Measurements from ENCODE around the gene SEPTIN12.
A peak's percentile ranks its signal among the peaks of the same experiment; 100 is the strongest.
"Not testable (repeated sequence)": the region's sequence is repeated elsewhere in the genome, so short reads cannot be mapped to it uniquely, and the experiment has no call there.

Gene SEPTIN12

GRCh38 chr16:4801962-4802658 lies 14.0 kb upstream of the SEPTIN12 start, which contains the start of gene ROGDI:
TSS of gene ROGDI (minus strand) at chr16:4802633. CDS start at chr16:4802571, 62 bp downstream.
- peak; percentile 1 for DNase-seq

DNA sequence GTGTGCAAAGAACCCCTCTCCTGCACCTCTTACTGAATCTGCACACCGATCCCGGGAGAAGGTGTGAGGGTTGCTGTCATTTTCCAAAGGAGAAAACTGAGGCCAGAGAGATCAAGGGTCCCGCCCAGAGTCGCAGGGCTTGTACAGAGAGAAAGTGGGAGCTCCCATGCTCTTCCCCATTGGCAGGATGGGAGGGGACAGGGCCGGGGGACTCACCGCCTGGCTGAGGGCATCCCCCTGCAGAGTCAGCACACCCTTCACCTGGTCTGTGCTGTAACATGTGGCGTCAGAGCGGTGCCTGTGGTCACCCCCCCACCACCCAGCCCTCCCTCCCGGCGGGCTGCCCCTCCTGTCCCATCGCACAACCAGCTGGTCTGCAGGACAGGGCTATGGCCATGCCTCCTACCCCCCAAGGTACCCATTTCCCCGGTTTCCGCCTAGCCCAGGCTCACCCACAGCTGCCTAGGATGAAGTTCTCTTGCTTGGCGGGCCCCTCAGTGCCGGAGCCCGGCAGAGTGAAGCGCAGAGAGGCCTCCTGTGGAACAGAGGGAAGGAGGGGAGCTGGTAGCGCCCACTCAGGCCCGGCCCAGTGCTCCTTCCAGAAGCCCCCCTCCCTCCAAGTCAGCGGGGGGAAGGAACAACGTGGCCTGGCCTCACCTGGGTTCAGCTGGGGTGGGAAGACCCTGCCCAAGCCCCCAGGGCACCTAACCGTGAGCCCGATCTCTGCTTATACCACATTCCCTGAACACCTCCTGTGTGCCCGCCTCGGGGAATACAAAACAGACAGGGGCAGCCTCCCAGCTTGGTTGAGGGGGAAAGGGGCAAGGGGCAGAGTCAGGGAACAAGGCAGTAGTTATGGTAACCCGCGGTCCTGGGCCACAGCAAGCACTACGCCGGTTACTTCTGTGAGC lies 13.2 kb upstream of the SEPTIN12 start:
- DNase-seq, result no peak

DNA sequence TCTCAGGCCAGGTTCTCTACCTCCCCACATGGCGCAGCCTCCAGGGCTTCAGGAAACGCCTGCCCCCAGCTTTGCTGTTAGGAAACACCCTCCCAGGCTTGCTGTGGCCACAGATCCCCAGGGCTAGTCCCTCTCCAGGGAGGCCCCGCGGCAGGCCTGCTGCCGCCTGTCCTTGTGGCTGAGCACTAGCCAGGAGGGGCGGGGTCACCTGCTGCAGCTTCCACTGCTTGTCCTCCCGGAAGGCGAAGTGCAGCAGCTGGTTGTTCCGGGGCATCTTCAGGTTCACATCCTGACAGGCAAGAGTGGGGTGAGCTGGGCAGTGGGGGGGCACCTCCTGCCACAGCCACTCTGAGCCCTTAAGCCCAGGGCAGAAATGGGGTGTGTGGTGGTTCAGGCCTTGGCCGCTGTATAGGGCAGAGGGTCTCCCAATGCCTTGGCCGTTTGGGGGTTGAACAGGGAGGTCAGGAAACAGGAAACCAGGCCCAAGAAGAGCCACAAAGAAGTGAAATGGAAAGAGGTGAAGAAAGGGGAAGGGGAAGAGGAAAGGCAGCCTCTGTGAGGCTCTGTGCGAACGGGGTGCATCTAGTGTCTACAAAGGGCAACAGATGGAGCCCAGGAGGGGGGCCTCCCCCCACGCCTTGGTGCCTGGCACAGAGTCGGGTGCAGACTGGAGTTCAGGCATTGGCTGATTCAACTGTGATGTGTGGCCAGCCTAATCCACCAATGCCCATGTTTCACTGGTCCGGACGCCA lies 12.3 kb upstream of the SEPTIN12 start:
- DNase-seq, result peak; percentile 31

GRCh38 chr16:4799171-4799855 lies 11.2 kb upstream of the SEPTIN12 start:
- no peak for DNase-seq

GRCh38 chr16:4798456-4798855 lies 10.3 kb upstream of the SEPTIN12 start:
- no peak for DNase-seq

DNA sequence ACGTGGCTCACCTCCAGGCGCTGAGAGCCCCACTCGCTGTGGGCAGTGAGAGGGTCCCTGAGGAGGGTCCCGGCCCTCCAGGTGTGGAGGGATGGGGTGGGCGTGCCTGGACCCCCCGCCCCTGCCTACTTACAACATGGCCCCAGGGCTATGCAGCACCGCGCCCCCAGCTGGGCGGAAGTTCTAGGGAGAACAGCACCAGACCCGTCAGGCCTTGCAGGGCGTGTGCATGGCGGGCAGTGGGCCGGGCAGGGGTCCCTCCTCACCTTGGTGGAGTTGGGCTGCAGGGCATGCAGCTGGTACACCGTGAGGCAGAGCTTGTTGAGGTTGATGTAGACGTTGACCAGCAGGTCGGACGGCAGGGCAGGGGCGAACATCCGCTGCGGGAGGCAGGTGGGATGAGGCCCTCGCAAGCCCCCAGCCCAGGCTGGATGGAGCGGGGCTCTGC lies 9.7 kb upstream of the SEPTIN12 start:
- no peak for DNase-seq

DNA sequence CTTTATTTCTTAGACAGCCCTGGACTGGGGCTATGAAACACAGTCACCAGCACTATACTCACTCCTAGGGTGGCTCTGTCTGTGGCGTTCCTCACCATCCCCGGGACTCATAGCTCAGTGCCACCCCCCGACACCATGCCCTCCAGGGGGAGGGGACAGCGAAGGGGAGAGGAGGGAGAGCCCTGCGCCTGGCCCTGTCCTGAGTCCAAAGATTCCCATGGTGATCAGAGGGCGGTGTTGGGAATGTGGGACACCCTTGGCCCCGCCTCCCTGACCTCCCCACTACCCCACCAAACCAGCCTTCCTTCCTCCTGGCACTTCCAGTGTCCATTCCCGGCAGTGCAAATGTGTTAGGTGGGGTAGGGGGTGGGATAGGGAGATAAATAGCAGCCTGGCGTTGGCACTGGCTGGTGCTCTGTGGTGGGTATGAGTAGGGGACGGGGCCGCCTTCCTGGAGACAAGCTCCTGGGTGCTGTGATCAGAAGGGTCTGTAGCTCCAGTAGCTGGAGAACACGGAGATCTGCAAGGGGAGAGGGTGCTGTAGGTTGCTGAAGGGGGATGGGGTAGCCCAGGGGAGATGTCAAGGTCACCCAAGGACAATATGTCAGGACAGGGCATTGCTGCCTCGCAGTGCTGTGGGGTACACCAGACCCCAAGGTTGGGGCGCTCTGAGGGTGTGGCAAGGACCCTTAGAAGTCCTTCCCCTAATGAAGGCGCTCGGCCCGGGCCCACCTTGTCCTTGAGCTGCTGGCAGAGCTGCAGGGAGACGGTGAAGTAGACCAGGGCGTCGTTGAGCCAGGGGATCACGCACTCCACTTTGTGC lies 9.0 kb upstream of the SEPTIN12 start:
- DNase-seq, result no peak

DNA sequence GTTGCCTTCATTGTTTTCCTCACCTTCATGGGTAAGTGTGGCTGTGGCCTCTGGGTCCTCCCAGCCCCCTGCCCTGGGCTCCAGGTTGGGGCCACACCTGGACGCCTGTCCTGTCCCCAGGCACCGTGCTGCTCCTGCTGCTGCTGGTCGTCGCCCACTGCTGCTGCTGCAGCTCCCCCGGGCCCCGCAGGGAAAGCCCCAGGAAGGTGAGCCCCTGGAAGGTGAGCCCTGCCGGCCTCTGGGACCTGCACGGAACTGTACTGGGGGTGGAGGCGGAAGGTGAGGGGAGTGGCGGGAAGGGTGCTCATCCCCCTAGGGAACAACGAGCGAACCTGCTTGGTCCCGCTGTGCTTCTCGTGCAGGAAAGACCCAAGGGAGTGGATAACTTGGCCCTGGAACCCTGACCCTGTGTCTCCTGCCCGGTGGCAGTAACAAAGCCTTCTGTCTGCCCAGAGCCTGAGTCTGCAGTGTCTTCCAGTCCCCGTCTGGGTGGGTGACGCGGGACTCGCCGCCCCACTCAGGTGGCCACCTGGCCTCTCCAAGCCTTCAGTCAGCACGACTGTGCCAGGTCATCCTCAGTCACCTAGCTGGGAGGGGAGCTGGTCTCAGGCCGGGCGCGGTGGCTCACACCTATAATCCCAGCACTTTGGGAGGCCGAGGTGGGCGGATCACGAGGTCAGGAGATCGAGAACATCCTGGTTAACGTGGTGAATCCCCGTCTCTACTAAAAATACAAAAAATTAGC lies 7.9 kb upstream of the SEPTIN12 start:
- no peak for DNase-seq

- no peak for DNase-seq
Measured at GRCh38 chr16:4795181-4795827, 7.2 kb upstream of the SEPTIN12 start, which contains the start of gene SMIM22. TSS of gene SMIM22 (plus strand) at chr16:4795369. CDS start at chr16:4795735, 366 bp downstream.

DNA sequence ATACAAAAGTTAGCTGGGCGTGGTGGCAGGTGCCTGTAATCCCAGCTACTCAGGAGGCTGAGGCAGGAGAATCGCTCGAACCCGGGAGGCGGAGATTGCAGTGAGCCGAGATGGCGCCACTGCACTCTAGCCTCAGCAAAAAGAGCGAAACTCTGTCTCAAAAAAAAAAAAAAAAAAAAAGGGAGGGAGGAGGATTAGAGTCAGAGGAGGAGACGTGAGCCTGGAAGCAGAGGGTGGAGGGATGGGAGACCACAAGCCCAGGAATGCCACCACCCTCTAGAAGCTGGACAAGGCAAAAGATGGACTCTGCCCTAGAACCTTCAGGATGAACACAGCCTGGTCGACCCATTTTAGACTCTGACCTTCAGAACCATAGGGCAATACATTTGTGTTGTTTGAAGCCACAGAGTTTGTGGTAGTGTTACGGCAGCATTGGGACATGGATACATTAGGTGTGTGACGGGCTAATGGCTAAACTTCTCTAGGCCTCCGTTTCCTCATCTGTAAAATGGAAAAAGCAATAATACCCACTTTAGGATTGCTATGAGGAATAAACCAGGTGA lies 4.9 kb upstream of the SEPTIN12 start:
- no peak for DNase-seq

DNA sequence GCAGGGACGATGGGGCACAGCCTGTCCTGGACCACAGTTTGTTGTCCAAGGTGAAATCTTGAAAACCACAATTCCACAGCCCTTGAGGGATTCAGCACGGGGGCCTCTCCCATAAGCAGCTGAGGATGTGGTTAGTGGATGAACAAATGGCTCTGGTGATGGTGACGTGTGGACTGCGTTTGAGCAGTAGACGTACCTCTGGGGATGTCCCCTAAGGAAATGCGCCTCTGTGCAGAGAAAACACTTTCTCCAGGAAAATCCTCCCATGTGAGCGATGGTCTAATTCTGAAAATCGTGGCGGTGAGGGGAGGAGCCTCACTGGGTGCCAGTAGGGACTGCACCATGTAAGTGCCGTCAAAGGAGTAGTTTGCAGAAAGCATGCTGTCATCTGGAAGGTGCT lies 2.7 kb upstream of the SEPTIN12 start:
- no peak for DNase-seq

- no peak for DNase-seq
Measured at GRCh38 chr16:4790261-4790660, 2.1 kb upstream of the SEPTIN12 start.

DNA sequence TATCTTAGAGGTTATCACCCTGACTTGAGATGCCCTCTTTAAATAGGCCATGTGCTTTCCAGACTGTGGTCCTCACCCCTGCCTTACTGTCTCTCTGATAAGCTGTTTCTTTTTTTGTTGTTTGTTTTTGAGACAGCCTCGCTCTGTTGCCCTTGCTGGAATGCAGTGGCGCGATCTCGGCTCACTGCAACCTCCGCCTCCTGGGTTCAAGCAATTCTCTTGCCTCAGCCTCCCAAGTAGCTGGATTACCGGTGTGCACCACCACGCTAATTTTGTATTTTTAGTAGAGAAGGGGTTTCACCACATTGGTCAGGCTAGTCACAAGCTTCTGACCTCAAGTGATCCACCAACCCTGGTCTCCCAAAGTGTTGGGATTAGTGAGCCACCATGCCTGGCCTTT lies 765 bp upstream of the SEPTIN12 start:
- no peak for DNase-seq

GRCh38 chr16:4788489-4788889 lies 344 bp upstream of the SEPTIN12 start:
- no peak for DNase-seq

DNA sequence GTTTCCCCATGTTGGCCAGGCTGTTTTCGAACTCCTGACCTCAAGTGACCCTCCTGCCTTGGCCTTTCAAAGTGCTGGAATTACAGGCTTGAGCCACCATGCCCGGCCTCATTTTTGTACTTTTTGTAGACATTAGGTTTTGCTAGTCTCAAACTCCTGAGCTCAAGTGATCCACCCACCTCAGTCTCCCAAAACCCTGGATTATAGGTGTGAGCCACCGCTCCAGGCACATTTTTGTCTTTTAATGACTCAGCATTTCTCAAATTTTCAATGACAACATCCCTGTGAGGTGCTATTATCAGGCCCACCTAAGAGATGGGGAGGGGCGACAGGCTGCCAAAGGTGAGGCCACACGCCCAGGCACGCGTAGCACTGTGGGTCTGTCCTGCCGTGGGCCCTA lies 1.1 kb downstream of the SEPTIN12 start:
- DNase-seq, result no peak

DNA sequence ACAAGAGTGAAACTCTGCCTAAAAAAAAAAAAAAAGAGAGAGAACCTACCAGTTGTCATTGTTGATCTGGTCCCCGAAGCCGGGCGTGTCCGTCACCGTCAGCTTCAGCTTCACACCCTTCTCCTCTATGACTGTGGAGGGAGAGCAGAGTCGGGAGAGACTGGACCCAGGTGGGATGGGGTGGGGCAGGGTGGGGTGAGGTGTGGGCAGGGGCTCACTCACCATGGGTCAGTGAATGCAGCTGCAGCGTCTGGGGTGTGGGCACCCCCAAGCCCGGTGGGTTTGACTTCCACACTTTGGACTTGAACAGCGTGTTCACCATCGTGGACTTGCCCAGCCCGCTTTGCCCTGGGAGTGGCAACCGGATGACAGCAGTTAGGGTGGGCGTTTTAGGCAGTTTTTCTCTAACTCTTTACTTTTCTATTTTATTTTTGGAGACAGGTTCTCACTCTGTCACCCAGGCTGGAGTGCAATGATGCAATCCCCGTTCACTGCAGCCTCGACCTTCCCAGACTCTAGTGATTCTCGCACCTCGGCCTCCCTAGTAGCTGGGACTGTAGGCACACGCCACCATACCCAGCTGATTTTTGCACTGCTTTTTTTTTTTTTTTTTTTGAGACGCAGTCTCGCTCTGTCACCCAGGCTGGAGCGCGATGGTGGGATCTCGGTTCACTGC lies 2.2 kb downstream of the SEPTIN12 start:
- DNase-seq, result no peak

- DNase-seq, result not testable (repeated sequence)
Measured at GRCh38 chr16:4784444-4784987, 3.6 kb downstream of the SEPTIN12 start.

DNA sequence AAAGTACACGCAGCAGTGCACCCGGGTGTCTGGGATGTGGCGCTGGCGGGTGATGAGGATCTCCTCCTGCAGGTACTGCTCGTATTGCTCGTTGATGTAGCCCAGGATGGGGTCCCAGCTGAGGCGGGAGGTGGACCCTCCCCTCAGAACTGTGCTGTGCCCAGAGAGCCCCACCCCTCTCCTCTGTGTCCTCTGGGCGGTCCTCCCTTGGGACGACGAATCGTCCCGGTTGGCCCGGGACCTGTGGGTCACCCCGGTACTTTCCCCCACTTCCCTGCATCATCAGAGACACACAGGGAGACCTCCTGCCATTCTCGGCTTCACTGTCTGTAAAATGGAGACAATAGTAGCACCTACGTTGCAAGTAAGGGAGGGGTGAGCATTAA lies 4.2 kb downstream of the SEPTIN12 start:
- no peak for DNase-seq

Measured in GDM1 (cell line).